Heart right ventricle (tissue), 16 donors: ENCODE data around the gene ATP6V1C2. TPM values are rescaled to one million over a fixed set of nuclear protein-coding genes. Genes with fewer than 3 reads are reported as not detected.

Source experiments
- ATAC-seq, 8 donors: fragments of 200-7000 bp; cut with Tn5 transposase; one replicate each; pipeline ENCODE4 v1.9.1; 2020; ENCODE audit warnings: mild to moderate bottlenecking in 8 of 8, moderate library complexity in 8 of 8, moderate number of reproducible peaks in 1 of 8
- DNase-seq, 2 donors: peaks; one replicate each; pipeline ENCODE4 v3.0.0-alpha.2; 2020
- H3K27ac ChIP-seq, 10 donors: fragments of 200-600 bp; sonication (generic) in 2 of 10; one replicate each; pipeline versions ENCODE4 v1.5.0 to v1.8.0; 2020 to 2022; ENCODE audit warnings: mild to moderate bottlenecking in 3 of 10
- H3K27me3 ChIP-seq, 7 donors: fragments of 200-600 bp; one replicate each; pipeline ENCODE4 v1.8.0; 2021 to 2022; ENCODE audit warnings: mild to moderate bottlenecking in 2 of 7
- H3K36me3 ChIP-seq, 9 donors: fragments of 200-600 bp; sonication (generic) in 1 of 9; one replicate each; pipeline versions ENCODE4 v1.5.0 to v1.8.0; 2020 to 2022; ENCODE audit warnings: mild to moderate bottlenecking in 2 of 9
- H3K4me1 ChIP-seq, 9 donors: fragments of 200-600 bp; sonication (generic) in 1 of 9; one replicate each; pipeline versions ENCODE4 v1.5.0 to v1.8.0; 2020 to 2022; ENCODE audit warnings: mild to moderate bottlenecking in 4 of 9
- H3K4me3 ChIP-seq, 10 donors: fragments of 200-600 bp; sonication (generic) in 2 of 10; one replicate each; pipeline versions ENCODE4 v1.5.0 to v1.8.0; 2020 to 2022; ENCODE audit warnings: mild to moderate bottlenecking in 7 of 10, moderate library complexity in 2 of 10
- H3K9me3 ChIP-seq, 11 donors: fragments of 200-600 bp in 10 of 11; sonication (generic) in 2 of 11; one replicate each; pipeline versions ENCODE4 v1.5.0 to v1.8.0; 2013 to 2022; ENCODE audit warnings: mild to moderate bottlenecking in 2 of 11, control low read depth in 1 of 11, moderate library complexity in 1 of 11
- CTCF ChIP-seq, 9 donors: fragments of 200-600 bp; sonication (generic) in 2 of 9; IDR thresholded peaks; one replicate each; pipeline versions ENCODE4 v1.5.0 to v1.8.0; 2021 to 2022; ENCODE audit warnings: antibody characterized with exemption in 9 of 9, mild to moderate bottlenecking in 5 of 9, moderate library complexity in 1 of 9
- WGBS, 2 donors: extraction: QIAGEN DNeasy Blood & Tissue Kit; methylation state at CpG; one replicate each; pipeline ENCODE4 v1.1.7; 2013; ENCODE audit warnings: inconsistent platforms in 1 of 2; 5-methylcytosine and 5-hydroxymethylcytosine counted together
- intact Hi-C, 10 donors: fragments of 100-400 bp; cut with DNase I; formaldehyde crosslinking; loops; one replicate each; pipeline versions ENCODE4 v1.11.1 to v1.14.2; 2022
- polyA plus RNA-seq, 2 donors: library from polyadenylated mRNA; stranded (reverse); fragments of 200-250 nt; gene quantifications; one replicate each; pipeline ENCODE4 v1.2.3, GENCODE V29; 2013
- total RNA-seq, 10 donors: library from RNA; stranded (reverse); fragmentation: NEBNext Ultra II Directional in 3 of 10; extraction: Animal tissue kit (Norgen Biotek cat#: 25700) in 3 of 10; gene quantifications; one replicate each; pipeline versions ENCODE4 v1.2.1 to v1.2.4, GENCODE V29; 2021 to 2023
- donor health status: Arrhythmogenic right ventricular cardiomyopathy.
- donor health status: ischemic (EF 13 %, LVEDD 7.1; RV severe dilation, severe dysfunction).
- donor health status: healthy with polysubstance abuse.
- donor health status: DM: no; HTN: yes; CAD: no.
- donor health status: DM: no; HTN: no; CAD: no.
- donor health status: ischemic (EF 25% LVEDD 6.9; RV normal size, moderate dysfunction).
- donor health status: ischemic (EF 25% LVEDD 5.7; RV mildly dilated, moderate dysfunction).
- donor health status: healthy.
- donor health status: DM: yes; HTN: yes; CAD: no.
- donor health status: Ischemic cardiomyopathy.
- donor health status: ischemic (EF 35%, LVEDD 5.7; RV mildly dilated, moderate dysfunction).
- donor health status: nonischemic (EF 11% LVEDD 7.7; RV severe dilation, severe dysfunction).
- donor health status: DM: yes; HTN: yes; CAD: no.
- donor health status: PGD.
- donor health status: ischemic (EF 29% LVEDD 5.4; RV normal size, mild dysfunction).
- donor health status: nonischemic (EF 23%, LVEDD 6.1; RV moderate dilation, normal function).

ATP6V1C2 gene
- total and polyA plus RNA-seq, 12 donors: 0.09 to 3.4 (median 0.72) TPM

- H3K9me3 ChIP-seq: no peaks in the 10 kb centered on the region
- no peaks in the 10 kb centered on the region for H3K36me3 ChIP-seq
- ATAC-seq: no peak
- 88 to 90% methylated on average over 11 of the region's 11 CpGs for WGBS, 2 donors
- H3K27me3 ChIP-seq: peaks cover 0 to 5% (median 0%) of the 10 kb centered on the region in 7 donors
- H3K4me3 ChIP-seq: no peak overlapping the region
- peaks cover 0 to 12% (median 0%) of the 10 kb centered on the region in 9 donors for H3K4me1 ChIP-seq
- no peak overlapping the region for H3K27ac ChIP-seq
- intact Hi-C loops: no loop called here
- TF ChIP-seq CTCF (IDR thresholded peaks at IDR 0.05): no peak
- no peak for DNase-seq
Observed at GRCh38 chr2:10759151-10759714, 37.8 kb downstream of the ATP6V1C2 start.

- peaks cover 0 to 5% (median 0%) of the 10 kb centered on the region in 7 donors for H3K27me3 ChIP-seq
- WGBS, 2 donors: 87 to 91% methylated on average over 13 of the region's 13 CpGs
- DNase-seq (no peak), ATAC-seq (no peak)
- H3K4me3 ChIP-seq: no peak overlapping the region
- intact Hi-C loops: no loop called here
- no peaks in the 10 kb centered on the region for H3K9me3 ChIP-seq
- H3K4me1 ChIP-seq: peaks cover 0 to 12% (median 0%) of the 10 kb centered on the region in 9 donors
- H3K36me3 ChIP-seq: no peaks in the 10 kb centered on the region
- TF ChIP-seq CTCF (IDR thresholded peaks at IDR 0.05): no peak
- H3K27ac ChIP-seq: no peak overlapping the region
Observed at GRCh38 chr2:10760794-10761504, 39.5 kb downstream of the ATP6V1C2 start.

- Histone ChIP-seq H3K27ac (no peak overlapping the region), H3K9me3 (no peaks in the 10 kb centered on the region), H3K4me1 (peaks cover 0 to 12% (median 0%) of the 10 kb centered on the region in 9 donors), H3K36me3 (no peaks in the 10 kb centered on the region), H3K4me3 (no peak overlapping the region), H3K27me3 (peaks cover 0 to 5% (median 0%) of the 10 kb centered on the region in 7 donors)
- intact Hi-C loops: no loop called here
- ATAC-seq (no peak), DNase-seq (no peak)
- 84 to 91% methylated on average over 9 of the region's 9 CpGs for WGBS, 2 donors
- TF ChIP-seq CTCF (IDR thresholded peaks at IDR 0.05): no peak
Observed at GRCh38 chr2:10761591-10761990, 40.2 kb downstream of the ATP6V1C2 start.

GRCh38 chr2:10762651-10763460 lies 41.4 kb downstream of the ATP6V1C2 start:
- peak overlapping the region in 7 of 10 donors; percentile 7 to 32 (median 22) for H3K4me3 ChIP-seq
- 21 to 27% methylated on average over 25 of the region's 25 CpGs for WGBS, 2 donors
- H3K36me3 ChIP-seq: no peaks in the 10 kb centered on the region
- ATAC-seq (peak; percentile 65 to 82 (median 74)), DNase-seq (peak; percentile 21 to 53)
- no peak for TF ChIP-seq CTCF (IDR thresholded peaks at IDR 0.05)
- H3K27me3 ChIP-seq: peaks cover 0 to 5% (median 0%) of the 10 kb centered on the region in 7 donors
- intact Hi-C loops: no loop called here
- H3K27ac ChIP-seq: no peak overlapping the region
- H3K4me1 ChIP-seq: peaks cover 0 to 12% (median 0%) of the 10 kb centered on the region in 9 donors
- H3K9me3 ChIP-seq: no peaks in the 10 kb centered on the region
